Right ventricle myocardium superior (tissue), 1 donor: Measurements from ENCODE around the gene BLOC1S2. TPM values are rescaled to one million over a fixed set of nuclear protein-coding genes. Genes with fewer than 3 reads are reported as not detected.
"Not testable (repeated sequence)": the region's sequence is repeated elsewhere in the genome, so short reads cannot be mapped to it uniquely, and the experiment has no call there.

Experiments
- ATAC-seq: fragments of 200-7000 bp; cut with Tn5 transposase; one replicate; pipeline ENCODE4 v1.9.1; 2020; ENCODE audit warnings: mild to moderate bottlenecking; ENCODE audit not compliant: poor library complexity
- DNase-seq: peaks from one replicate; pipeline ENCODE4 v3.0.0-alpha.2; 2020
- intact Hi-C: fragments of 100-400 bp; cut with DNase I; formaldehyde crosslinking; loops from one replicate; pipeline ENCODE4 v1.11.2; 2022
- long read RNA-seq: library from polyadenylated mRNA; unstranded; transcript quantifications from one replicate; pipeline ENCODE4 v2.0.0, GENCODE V29; 2021
- total RNA-seq: library from RNA; stranded (reverse); fragmentation: NEBNext Ultra II Directional; extraction: Animal tissue kit (Norgen Biotek cat#: 25700); gene quantifications from one replicate; pipeline ENCODE4 v1.2.1, GENCODE V29; 2021
- donor health status: DM: no; HTN: yes; CAD: no; lungs with severe emphysema.

BLOC1S2 gene
- 15.9 TPM for total RNA-seq
- long read RNA-seq, transcript BLOC1S2-202 (5 exons, 1,249 nt), result major isoform, 17 of 21 reads
- long read RNA-seq, partial matches to known transcripts, result 0 of 21 reads
- long read RNA-seq, other reads (novel, unspliced or antisense), result 3 of 21 reads

- peak; percentile 92 for DNase-seq
- intact Hi-C loops, result no loop called here
- ATAC-seq, result peak; percentile 99
These were observed at the start of gene BLOC1S2 for GRCh38 chr10:100286051-100287033. BLOC1S2 (minus strand) TSS chr10:100286680; CDS start chr10:100286659, 21 bp downstream.

GRCh38 chr10:100334762-100335161, 48.3 kb upstream of the BLOC1S2 start:
- intact Hi-C loops, result no loop called here
- ATAC-seq (no peak), DNase-seq (no peak)

GRCh38 chr10:100333661-100334440, 47.4 kb upstream of the BLOC1S2 start:
- ATAC-seq (no peak), DNase-seq (no peak)
- intact Hi-C loops, result no loop called here

GRCh38 chr10:100333106-100333505, 46.6 kb upstream of the BLOC1S2 start:
- no peak for ATAC-seq
- intact Hi-C loops, result no loop called here
- DNase-seq, result no peak

GRCh38 chr10:100330079-100330478, 43.6 kb upstream of the BLOC1S2 start, which contains the start of gene PKD2L1:
PKD2L1 (minus strand) TSS chr10:100330228; CDS start chr10:100330103, 125 bp downstream.
- intact Hi-C loops, result no loop called here
- ATAC-seq (no peak), DNase-seq (no peak)

GRCh38 chr10:100328198-100328597, 41.7 kb upstream of the BLOC1S2 start:
- no peak for ATAC-seq
- intact Hi-C loops, result no loop called here
- DNase-seq, result no peak

- ATAC-seq (no peak), DNase-seq (no peak)
- intact Hi-C loops, result no loop called here
These were observed 41.2 kb upstream of the BLOC1S2 start for GRCh38 chr10:100327718-100328009.

- no peak for DNase-seq
- ATAC-seq, result peak; percentile 29
- intact Hi-C loops, result no loop called here
These were observed 40.7 kb upstream of the BLOC1S2 start for GRCh38 chr10:100327007-100327717.

GRCh38 chr10:100325158-100325557, 38.7 kb upstream of the BLOC1S2 start:
- ATAC-seq (no peak), DNase-seq (no peak)
- intact Hi-C loops, result no loop called here

GRCh38 chr10:100319707-100320402, 33.4 kb upstream of the BLOC1S2 start:
- intact Hi-C loops, result no loop called here
- DNase-seq (no peak), ATAC-seq (no peak)

GRCh38 chr10:100318207-100318606, 31.7 kb upstream of the BLOC1S2 start:
- ATAC-seq (no peak), DNase-seq (no peak)
- intact Hi-C loops, result no loop called here

GRCh38 chr10:100315615-100316014, 29.1 kb upstream of the BLOC1S2 start:
- ATAC-seq, result no peak
- no peak for DNase-seq
- intact Hi-C loops, result no loop called here

- DNase-seq (no peak), ATAC-seq (no peak)
- intact Hi-C loops, result no loop called here
These were observed 24.8 kb upstream of the BLOC1S2 start for GRCh38 chr10:100311298-100311697.

GRCh38 chr10:100307684-100308083, 21.2 kb upstream of the BLOC1S2 start:
- intact Hi-C loops, result no loop called here
- DNase-seq (no peak), ATAC-seq (no peak)

GRCh38 chr10:100306861-100307260, 20.4 kb upstream of the BLOC1S2 start:
- ATAC-seq, result no peak
- intact Hi-C loops, result no loop called here

GRCh38 chr10:100304414-100304813, 17.9 kb upstream of the BLOC1S2 start:
- intact Hi-C loops, result no loop called here
- DNase-seq (no peak), ATAC-seq (no peak)

More at GRCh38 chr10:100306861-100307260, 20.4 kb upstream of the BLOC1S2 start:
- no peak for DNase-seq

GRCh38 chr10:100303724-100304319, 17.3 kb upstream of the BLOC1S2 start:
- DNase-seq (no peak), ATAC-seq (no peak)
- intact Hi-C loops, result no loop called here

- DNase-seq, intact Hi-C loops, ATAC-seq: not testable (repeated sequence)
These were observed 14.6 kb upstream of the BLOC1S2 start for GRCh38 chr10:100301123-100301522.
